Ascending aorta (tissue), 2 donors: Measurements from ENCODE around the gene NPRL2. TPM values are rescaled to one million over a fixed set of nuclear protein-coding genes. Genes with fewer than 3 reads are reported as not detected.
"Not testable (repeated sequence)": the region's sequence is repeated elsewhere in the genome, so short reads cannot be mapped to it uniquely, and the experiment has no call there.

Experiments
- DNase-seq, 2 donors: peaks; one replicate each; pipeline ENCODE4 v3.0.0-alpha.2; 2019; ENCODE audit warnings: low spot score in 2 of 2
- H3K27ac ChIP-seq, 2 donors: fragments of 200-600 bp; sonication (generic); one replicate each; pipeline ENCODE4 v1.5.1; 2016 to 2017; ENCODE audit warnings: mild to moderate bottlenecking in 1 of 2
- H3K27me3 ChIP-seq: fragments of 200-600 bp; sonication (generic); one replicate; pipeline ENCODE4 v1.5.1; 2017
- H3K36me3 ChIP-seq, 2 donors: fragments of 200-600 bp; sonication (generic); one replicate each; pipeline ENCODE4 v1.5.1; 2016
- H3K4me1 ChIP-seq, 2 donors: fragments of 200-600 bp; sonication (generic); one replicate each; pipeline ENCODE4 v1.5.1; 2016 to 2017; ENCODE audit warnings: mild to moderate bottlenecking in 1 of 2
- H3K4me3 ChIP-seq, 2 donors: fragments of 200-600 bp; sonication (generic); one replicate each; pipeline ENCODE4 v1.5.1; 2016 to 2017; ENCODE audit warnings: mild to moderate bottlenecking in 1 of 2
- H3K9me3 ChIP-seq, 2 donors: fragments of 200-600 bp; sonication (generic); one replicate each; pipeline ENCODE4 v1.5.1; 2016
- intact Hi-C: fragments of 100-400 bp; cut with DNase I; formaldehyde crosslinking; loops from one replicate; pipeline ENCODE4 v1.15.1; 2023
- total RNA-seq: library from RNA; depleted of rRNA; stranded (reverse); fragments of >200 nt; gene quantifications from one replicate; pipeline ENCODE4 v1.1.0, GENCODE V29; 2016
- TF ChIP-seq, protein P1 (sequence below), 3 experiments: fragments of 200-600 bp in 2 of 3; fragments of 450-650 bp in 1 of 3; sonication (generic) in 2 of 3; IDR thresholded peaks; one replicate each; pipeline ENCODE4 v1.5.1; 2016 to 2019; ENCODE audit warnings: antibody characterized with exemption in 3 of 3, mild to moderate bottlenecking in 1 of 3, moderate library complexity in 1 of 3

The NPRL2 gene
- total RNA-seq, 1 donor from 2014 or later: 37.8 TPM

DNA sequence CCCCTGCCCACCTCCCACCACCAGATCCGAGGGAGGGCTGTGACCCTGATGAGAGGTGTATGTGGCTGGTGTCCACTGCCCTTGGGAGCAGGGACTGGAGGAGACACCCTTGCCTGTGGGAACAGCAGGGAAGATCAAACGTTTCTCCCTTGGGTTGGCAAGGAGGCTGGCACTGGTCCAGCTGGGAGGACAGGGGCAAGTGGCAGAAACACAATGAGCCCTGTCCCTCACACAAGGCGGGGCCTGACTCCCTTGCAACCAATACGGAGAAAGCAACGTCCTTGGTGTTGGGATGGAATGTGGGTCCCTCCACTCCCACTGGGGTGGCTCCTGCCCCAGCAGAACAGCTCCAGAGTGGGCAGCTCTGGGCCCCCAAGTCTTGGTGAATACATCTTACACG, 33.3 kb downstream of the NPRL2 start:
- H3K27ac ChIP-seq: no peak overlapping the region
- H3K4me1 ChIP-seq: peaks cover 8 to 27% of the 10 kb centered on the region in 2 donors
- H3K36me3 ChIP-seq: peaks cover 0 to 21% of the 10 kb centered on the region in 2 donors
- DNase-seq: no peak
- TF ChIP-seq, protein P1, sequence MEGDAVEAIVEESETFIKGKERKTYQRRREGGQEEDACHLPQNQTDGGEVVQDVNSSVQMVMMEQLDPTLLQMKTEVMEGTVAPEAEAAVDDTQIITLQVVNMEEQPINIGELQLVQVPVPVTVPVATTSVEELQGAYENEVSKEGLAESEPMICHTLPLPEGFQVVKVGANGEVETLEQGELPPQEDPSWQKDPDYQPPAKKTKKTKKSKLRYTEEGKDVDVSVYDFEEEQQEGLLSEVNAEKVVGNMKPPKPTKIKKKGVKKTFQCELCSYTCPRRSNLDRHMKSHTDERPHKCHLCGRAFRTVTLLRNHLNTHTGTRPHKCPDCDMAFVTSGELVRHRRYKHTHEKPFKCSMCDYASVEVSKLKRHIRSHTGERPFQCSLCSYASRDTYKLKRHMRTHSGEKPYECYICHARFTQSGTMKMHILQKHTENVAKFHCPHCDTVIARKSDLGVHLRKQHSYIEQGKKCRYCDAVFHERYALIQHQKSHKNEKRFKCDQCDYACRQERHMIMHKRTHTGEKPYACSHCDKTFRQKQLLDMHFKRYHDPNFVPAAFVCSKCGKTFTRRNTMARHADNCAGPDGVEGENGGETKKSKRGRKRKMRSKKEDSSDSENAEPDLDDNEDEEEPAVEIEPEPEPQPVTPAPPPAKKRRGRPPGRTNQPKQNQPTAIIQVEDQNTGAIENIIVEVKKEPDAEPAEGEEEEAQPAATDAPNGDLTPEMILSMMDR (IDR thresholded peaks at IDR 0.05): no peak
- H3K9me3 ChIP-seq: no peaks in the 10 kb centered on the region
- intact Hi-C loops: no loop called here
- no peak overlapping the region for H3K4me3 ChIP-seq
- no peaks in the 10 kb centered on the region for H3K27me3 ChIP-seq

- Histone ChIP-seq H3K27ac (no peak overlapping the region), H3K4me3 (no peak overlapping the region), H3K36me3 (peaks cover 0 to 21% of the 10 kb centered on the region in 2 donors), H3K27me3 (no peaks in the 10 kb centered on the region), H3K9me3 (no peaks in the 10 kb centered on the region), H3K4me1 (peaks cover 8 to 22% of the 10 kb centered on the region in 2 donors)
- TF ChIP-seq, protein P1 (IDR thresholded peaks at IDR 0.05): no peak
- DNase-seq: no peak
- intact Hi-C loops: no loop called here
Measured at GRCh38 chr3:50316657-50317242, 33.8 kb downstream of the NPRL2 start.

DNA sequence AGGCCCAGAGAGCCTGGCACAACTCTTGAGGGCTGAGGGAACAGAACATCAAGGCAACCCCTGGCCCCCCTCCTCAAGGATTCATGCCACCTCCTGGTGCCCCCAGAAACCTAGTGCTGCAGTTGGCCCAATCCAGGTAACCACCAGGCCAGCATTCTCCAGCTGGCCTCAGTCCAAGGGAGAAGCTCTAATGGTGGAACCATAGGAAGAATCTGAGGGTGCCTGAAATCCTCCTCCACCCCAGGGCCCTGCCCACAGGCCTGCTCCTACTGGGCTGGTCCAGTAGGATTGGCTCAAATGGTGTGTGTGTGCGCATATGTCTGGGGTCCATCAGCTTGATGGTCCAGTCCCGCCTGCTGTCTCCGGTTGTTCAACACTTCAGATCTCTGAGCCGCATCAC, 35.8 kb downstream of the NPRL2 start:
- Histone ChIP-seq H3K9me3 (no peaks in the 10 kb centered on the region), H3K36me3 (peaks cover 0 to 21% of the 10 kb centered on the region in 2 donors), H3K27ac (no peak overlapping the region), H3K4me1 (peaks cover 2 to 12% of the 10 kb centered on the region in 2 donors), H3K27me3 (no peaks in the 10 kb centered on the region), H3K4me3 (no peak overlapping the region)
- no peak for DNase-seq
- intact Hi-C loops: no loop called here
- TF ChIP-seq, protein P1 (IDR thresholded peaks at IDR 0.05): no peak

DNA sequence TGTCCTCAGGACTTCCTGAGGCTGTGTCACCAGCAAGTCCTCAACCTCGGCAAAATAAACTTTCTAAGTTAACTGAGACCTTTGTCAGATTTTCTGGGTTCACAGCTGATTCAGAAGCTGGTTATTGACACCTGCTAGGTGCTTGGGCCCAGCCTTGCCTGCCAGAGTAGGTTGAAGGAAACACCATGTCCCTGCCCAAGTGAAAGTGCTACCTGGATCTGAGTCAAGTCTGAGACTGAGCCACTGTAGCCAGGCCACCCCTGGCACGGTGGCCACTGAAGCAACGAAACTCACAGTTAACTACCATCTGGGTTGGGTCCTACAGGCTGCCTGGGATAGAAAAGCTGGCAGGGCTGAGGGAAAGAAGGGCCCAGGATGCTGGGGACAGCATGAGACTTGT, 36.2 kb downstream of the NPRL2 start:
- DNase-seq: no peak
- TF ChIP-seq, protein P1 (IDR thresholded peaks at IDR 0.05): no peak
- no peaks in the 10 kb centered on the region for H3K9me3 ChIP-seq
- H3K4me1 ChIP-seq: peaks cover 0 to 9% of the 10 kb centered on the region in 2 donors
- H3K27me3 ChIP-seq: no peaks in the 10 kb centered on the region
- peaks cover 0 to 21% of the 10 kb centered on the region in 2 donors for H3K36me3 ChIP-seq
- H3K27ac ChIP-seq: no peak overlapping the region
- intact Hi-C loops: no loop called here
- no peak overlapping the region for H3K4me3 ChIP-seq

DNA sequence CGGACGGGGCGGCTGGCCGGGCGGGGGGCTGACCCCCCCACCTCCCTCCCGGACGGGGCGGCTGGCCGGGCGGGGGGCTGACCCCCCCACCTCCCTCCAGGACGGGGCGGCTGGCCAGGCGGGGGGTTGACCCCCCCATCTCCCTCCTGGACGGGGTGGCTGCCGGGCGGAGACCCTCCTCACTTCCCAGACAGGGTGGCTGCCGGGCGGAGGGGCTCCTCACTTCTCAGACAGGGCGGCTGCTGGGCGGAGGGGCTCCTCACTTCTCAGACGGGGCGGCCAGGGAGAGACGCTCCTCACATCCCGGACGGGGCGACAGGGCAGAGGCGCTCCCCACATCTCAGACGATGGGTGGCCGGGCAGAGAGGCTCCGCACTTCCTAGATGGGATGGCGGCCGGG, 38.5 kb downstream of the NPRL2 start:
- intact Hi-C loops, H3K9me3 ChIP-seq, H3K36me3 ChIP-seq, DNase-seq, H3K27ac ChIP-seq, H3K27me3 ChIP-seq, H3K4me3 ChIP-seq, H3K4me1 ChIP-seq: not testable (repeated sequence)

DNA sequence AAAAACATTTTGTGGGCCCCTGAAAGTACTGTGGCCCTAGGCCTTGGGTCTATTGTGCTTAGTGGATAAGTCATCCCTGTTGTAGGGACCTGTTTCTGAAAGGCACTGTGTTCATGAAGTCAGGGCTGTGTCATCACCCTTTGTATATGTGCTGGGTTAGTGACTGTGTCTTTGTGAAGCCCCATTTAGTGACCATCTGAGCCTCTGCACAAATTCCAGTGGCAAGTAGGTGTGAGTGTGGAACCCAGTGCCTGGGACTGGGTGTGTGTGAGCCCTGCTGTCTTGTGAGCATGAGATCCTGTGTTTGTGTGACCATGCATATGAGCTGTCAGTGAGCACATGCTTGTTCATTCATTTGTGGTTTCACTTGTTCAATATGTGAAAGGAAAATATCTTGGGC, 46.0 kb downstream of the NPRL2 start:
- Histone ChIP-seq H3K4me1 (peaks cover 7 to 8% of the 10 kb centered on the region in 2 donors), H3K4me3 (no peak overlapping the region), H3K27ac (no peak overlapping the region), H3K36me3 (no peaks in the 10 kb centered on the region), H3K27me3 (no peaks in the 10 kb centered on the region), H3K9me3 (no peaks in the 10 kb centered on the region)
- TF ChIP-seq, protein P1 (IDR thresholded peaks at IDR 0.05): no peak
- intact Hi-C loops: no loop called here
- no peak for DNase-seq
